ENCODE data around the gene MAPRE2.
A peak's percentile ranks its signal among the peaks of the same experiment; 100 is the strongest.

MAPRE2 gene

DNA sequence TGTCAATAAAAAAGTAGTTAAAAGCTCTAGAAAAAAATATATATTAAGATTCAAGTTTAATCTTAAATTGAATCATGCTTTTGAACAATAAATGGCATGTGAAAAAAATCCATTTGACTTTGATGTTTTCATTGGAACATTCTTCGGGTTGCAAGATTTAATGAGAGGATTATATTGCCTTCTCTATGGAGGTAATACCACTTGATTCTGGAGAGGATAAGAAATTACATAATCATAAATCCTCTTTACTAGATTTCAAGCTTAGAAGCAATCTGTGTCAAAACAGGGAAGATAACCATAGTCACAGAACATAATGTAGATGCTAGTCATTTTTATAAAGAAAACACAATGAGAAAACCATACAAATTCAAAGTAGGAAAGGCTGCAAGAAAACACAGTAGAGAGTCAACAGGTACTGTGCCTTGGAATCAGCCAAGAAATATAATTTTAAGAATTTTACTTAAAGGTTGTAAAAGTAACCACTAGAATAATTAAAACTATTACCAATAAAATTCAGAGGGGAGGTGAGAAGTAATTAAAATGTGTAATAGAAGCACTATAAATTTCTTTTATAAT, 18.7 kb upstream of the MAPRE2 start:
- no peak overlapping the region for H3K18ac ChIP-seq (ENCODE audit: low read depth in 1 of 2, low read length in 2 of 2)
- no peak overlapping the region for H3K27ac ChIP-seq (ENCODE audit: low read length, poor library complexity, severe bottlenecking)

DNA sequence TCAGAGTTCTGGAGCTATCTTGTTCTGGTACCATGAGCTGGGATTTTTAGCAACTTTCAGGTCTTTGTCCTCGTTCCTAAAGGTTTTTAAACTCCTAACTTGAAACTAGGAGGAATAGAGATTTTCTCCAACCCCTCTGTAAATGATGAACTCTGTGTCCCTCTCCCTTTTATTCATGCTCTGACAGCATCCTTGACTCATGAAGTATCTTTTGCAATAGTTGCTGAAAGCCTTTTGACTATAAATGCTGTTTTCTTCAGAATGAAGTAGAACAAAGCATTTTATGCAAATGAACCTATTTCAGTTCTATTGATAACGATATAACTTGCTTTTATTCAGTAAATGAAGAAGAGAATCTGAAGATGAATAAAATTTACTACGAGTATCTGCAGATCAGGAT, 17.0 kb upstream of the MAPRE2 start:
- no peaks in the 10 kb centered on the region for H3K9me3 ChIP-seq (ENCODE audit: control insufficient read depth, low read length)
- DNase-seq: no peak
- peaks cover 3% of the 10 kb centered on the region for H3K4me1 ChIP-seq (ENCODE audit: control insufficient read depth, insufficient read depth, low read depth, low read length)
- no peak overlapping the region for H3K4me2 ChIP-seq (ENCODE audit: low read length, poor library complexity, severe bottlenecking)
- H3K79me1 ChIP-seq (replicated peaks; ENCODE audit: low read length, poor library complexity, severe bottlenecking): no peaks in the 10 kb centered on the region
- WGBS: 86% methylated on average over 1 of the region's 3 CpGs
- H3K23ac ChIP-seq (ENCODE audit: low read length in 2 of 2): no peak overlapping the region
- H2BK120ac ChIP-seq (ENCODE audit: low read depth, low read length): no peak overlapping the region
- H3K4me3 ChIP-seq (ENCODE audit: insufficient read depth in 1 of 2, low read depth in 1 of 2, low read length in 2 of 2): no peak overlapping the region
- H3K4ac ChIP-seq (ENCODE audit: low read depth in 1 of 2, low read length in 2 of 2): no peak overlapping the region
- H3K27me3 ChIP-seq (ENCODE audit: control insufficient read depth in 1 of 2, insufficient read depth in 1 of 2, low read length in 2 of 2): no peaks in the 10 kb centered on the region
- no peak overlapping the region for H2BK5ac ChIP-seq (ENCODE audit: low read depth, low read length, poor library complexity, severe bottlenecking)
- H3K18ac ChIP-seq (ENCODE audit: low read depth in 1 of 2, low read length in 2 of 2): no peak overlapping the region
- no peaks in the 10 kb centered on the region for H3K36me3 ChIP-seq (ENCODE audit: control insufficient read depth in 1 of 2, insufficient read depth in 2 of 2, low read depth in 1 of 2, low read length in 2 of 2)
- H3K27ac ChIP-seq (ENCODE audit: low read length, poor library complexity, severe bottlenecking): no peak overlapping the region
- H4K8ac ChIP-seq (ENCODE audit: low read length): no peak overlapping the region
- no peak overlapping the region for H2BK12ac ChIP-seq (ENCODE audit: low read length in 2 of 2)
- H2AK5ac ChIP-seq (ENCODE audit: low read length, severe bottlenecking): no peak overlapping the region
- H4K91ac ChIP-seq (ENCODE audit: low read length): no peak overlapping the region
- no peak overlapping the region for H2BK15ac ChIP-seq (ENCODE audit: low read depth, poor library complexity, severe bottlenecking)
- no peak overlapping the region for H3K14ac ChIP-seq (ENCODE audit: low read length in 2 of 2)
- H3K9ac ChIP-seq (ENCODE audit: low read length): peak overlapping the region; percentile 29
- H2AFZ ChIP-seq (ENCODE audit: low read depth, low read length): no peak overlapping the region

More for the DNA sequence above, 18.7 kb upstream of the MAPRE2 start:
- Histone ChIP-seq H3K4me3 (ENCODE audit: insufficient read depth in 1 of 2, low read depth in 1 of 2, low read length in 2 of 2) (no peak overlapping the region), H3K4ac (ENCODE audit: low read depth in 1 of 2, low read length in 2 of 2) (no peak overlapping the region), H4K91ac (ENCODE audit: low read length) (no peak overlapping the region), H2AFZ (ENCODE audit: low read depth, low read length) (no peak overlapping the region), H3K36me3 (ENCODE audit: control insufficient read depth in 1 of 2, insufficient read depth in 2 of 2, low read depth in 1 of 2, low read length in 2 of 2) (no peaks in the 10 kb centered on the region), H3K4me1 (ENCODE audit: control insufficient read depth, insufficient read depth, low read depth, low read length) (peaks cover 2% of the 10 kb centered on the region), H4K8ac (ENCODE audit: low read length) (no peak overlapping the region), H3K23ac (ENCODE audit: low read length in 2 of 2) (no peak overlapping the region), H3K79me1 (replicated peaks; ENCODE audit: low read length, poor library complexity, severe bottlenecking) (no peaks in the 10 kb centered on the region), H2BK5ac (ENCODE audit: low read depth, low read length, poor library complexity, severe bottlenecking) (no peak overlapping the region), H3K14ac (ENCODE audit: low read length in 2 of 2) (no peak overlapping the region), H2BK12ac (ENCODE audit: low read length in 2 of 2) (no peak overlapping the region), H3K9ac (ENCODE audit: low read length) (no peak overlapping the region), H2BK120ac (ENCODE audit: low read depth, low read length) (no peak overlapping the region), H2BK15ac (ENCODE audit: low read depth, poor library complexity, severe bottlenecking) (no peak overlapping the region), H2AK5ac (ENCODE audit: low read length, severe bottlenecking) (no peak overlapping the region), H3K27me3 (ENCODE audit: control insufficient read depth in 1 of 2, insufficient read depth in 1 of 2, low read length in 2 of 2) (no peaks in the 10 kb centered on the region), H3K9me3 (ENCODE audit: control insufficient read depth, low read length) (no peaks in the 10 kb centered on the region), H3K4me2 (ENCODE audit: low read length, poor library complexity, severe bottlenecking) (no peak overlapping the region)
- WGBS: 100% methylated on average over 1 of the region's 1 CpG
- no peak for DNase-seq

GRCh38 chr18:35024965-35025364, 16.2 kb upstream of the MAPRE2 start:
- H2BK15ac ChIP-seq (ENCODE audit: low read depth, poor library complexity, severe bottlenecking): no peak overlapping the region
- no peaks in the 10 kb centered on the region for H3K79me1 ChIP-seq (replicated peaks; ENCODE audit: low read length, poor library complexity, severe bottlenecking)
- no peak overlapping the region for H3K14ac ChIP-seq (ENCODE audit: low read length in 2 of 2)
- no peak overlapping the region for H3K4me2 ChIP-seq (ENCODE audit: low read length, poor library complexity, severe bottlenecking)
- 20% methylated on average over 1 of the region's 1 CpG for WGBS
- peaks cover 4% of the 10 kb centered on the region for H3K4me1 ChIP-seq (ENCODE audit: control insufficient read depth, insufficient read depth, low read depth, low read length)
- peak overlapping the region; percentile 33 for H3K9ac ChIP-seq (ENCODE audit: low read length)
- H4K8ac ChIP-seq (ENCODE audit: low read length): no peak overlapping the region
- no peak overlapping the region for H2AK5ac ChIP-seq (ENCODE audit: low read length, severe bottlenecking)
- H2BK120ac ChIP-seq (ENCODE audit: low read depth, low read length): no peak overlapping the region
- no peak overlapping the region for H2BK12ac ChIP-seq (ENCODE audit: low read length in 2 of 2)
- H3K23ac ChIP-seq (ENCODE audit: low read length in 2 of 2): no peak overlapping the region
- no peak overlapping the region for H2BK5ac ChIP-seq (ENCODE audit: low read depth, low read length, poor library complexity, severe bottlenecking)
- peak overlapping the region in 1 of 2 experiments; percentile 6 for H3K4me3 ChIP-seq (ENCODE audit: insufficient read depth in 1 of 2, low read depth in 1 of 2, low read length in 2 of 2)
- peak; percentile 94 for DNase-seq
- H2AFZ ChIP-seq (ENCODE audit: low read depth, low read length): no peak overlapping the region
- H3K27ac ChIP-seq (ENCODE audit: low read length, poor library complexity, severe bottlenecking): no peak overlapping the region
- no peaks in the 10 kb centered on the region for H3K27me3 ChIP-seq (ENCODE audit: control insufficient read depth in 1 of 2, insufficient read depth in 1 of 2, low read length in 2 of 2)
- H3K18ac ChIP-seq (ENCODE audit: low read depth in 1 of 2, low read length in 2 of 2): no peak overlapping the region
- no peak overlapping the region for H3K4ac ChIP-seq (ENCODE audit: low read depth in 1 of 2, low read length in 2 of 2)
- H4K91ac ChIP-seq (ENCODE audit: low read length): no peak overlapping the region
- H3K36me3 ChIP-seq (ENCODE audit: control insufficient read depth in 1 of 2, insufficient read depth in 2 of 2, low read depth in 1 of 2, low read length in 2 of 2): no peaks in the 10 kb centered on the region
- no peaks in the 10 kb centered on the region for H3K9me3 ChIP-seq (ENCODE audit: control insufficient read depth, low read length)

GRCh38 chr18:35026407-35027061, 14.7 kb upstream of the MAPRE2 start:
- no peak overlapping the region for H4K8ac ChIP-seq (ENCODE audit: low read length)
- no peak for DNase-seq
- no peak overlapping the region for H2BK12ac ChIP-seq (ENCODE audit: low read length in 2 of 2)
- H3K36me3 ChIP-seq (ENCODE audit: control insufficient read depth in 1 of 2, insufficient read depth in 2 of 2, low read depth in 1 of 2, low read length in 2 of 2): no peaks in the 10 kb centered on the region
- no peak overlapping the region for H3K4me2 ChIP-seq (ENCODE audit: low read length, poor library complexity, severe bottlenecking)
- H2BK5ac ChIP-seq (ENCODE audit: low read depth, low read length, poor library complexity, severe bottlenecking): no peak overlapping the region
- H2AK5ac ChIP-seq (ENCODE audit: low read length, severe bottlenecking): no peak overlapping the region
- no peak overlapping the region for H3K14ac ChIP-seq (ENCODE audit: low read length in 2 of 2)
- H3K4me1 ChIP-seq (ENCODE audit: control insufficient read depth, insufficient read depth, low read depth, low read length): peaks cover 4% of the 10 kb centered on the region
- H3K4ac ChIP-seq (ENCODE audit: low read depth in 1 of 2, low read length in 2 of 2): no peak overlapping the region
- H2BK15ac ChIP-seq (ENCODE audit: low read depth, poor library complexity, severe bottlenecking): no peak overlapping the region
- H3K79me1 ChIP-seq (replicated peaks; ENCODE audit: low read length, poor library complexity, severe bottlenecking): no peaks in the 10 kb centered on the region
- no peak overlapping the region for H4K91ac ChIP-seq (ENCODE audit: low read length)
- H2AFZ ChIP-seq (ENCODE audit: low read depth, low read length): no peak overlapping the region
- peak overlapping the region; percentile 33 for H3K9ac ChIP-seq (ENCODE audit: low read length)
- peak overlapping the region in 1 of 2 experiments; percentile 6 for H3K18ac ChIP-seq (ENCODE audit: low read depth in 1 of 2, low read length in 2 of 2)
- no peak overlapping the region for H3K27ac ChIP-seq (ENCODE audit: low read length, poor library complexity, severe bottlenecking)
- no peak overlapping the region for H2BK120ac ChIP-seq (ENCODE audit: low read depth, low read length)
- 89% methylated on average over 3 of the region's 5 CpGs for WGBS
- H3K4me3 ChIP-seq (ENCODE audit: insufficient read depth in 1 of 2, low read depth in 1 of 2, low read length in 2 of 2): no peak overlapping the region
- H3K9me3 ChIP-seq (ENCODE audit: control insufficient read depth, low read length): no peaks in the 10 kb centered on the region
- H3K27me3 ChIP-seq (ENCODE audit: control insufficient read depth in 1 of 2, insufficient read depth in 1 of 2, low read length in 2 of 2): no peaks in the 10 kb centered on the region
- H3K23ac ChIP-seq (ENCODE audit: low read length in 2 of 2): no peak overlapping the region
